ENCODE data around the gene INS.

- TF ChIP-seq, protein P1, sequence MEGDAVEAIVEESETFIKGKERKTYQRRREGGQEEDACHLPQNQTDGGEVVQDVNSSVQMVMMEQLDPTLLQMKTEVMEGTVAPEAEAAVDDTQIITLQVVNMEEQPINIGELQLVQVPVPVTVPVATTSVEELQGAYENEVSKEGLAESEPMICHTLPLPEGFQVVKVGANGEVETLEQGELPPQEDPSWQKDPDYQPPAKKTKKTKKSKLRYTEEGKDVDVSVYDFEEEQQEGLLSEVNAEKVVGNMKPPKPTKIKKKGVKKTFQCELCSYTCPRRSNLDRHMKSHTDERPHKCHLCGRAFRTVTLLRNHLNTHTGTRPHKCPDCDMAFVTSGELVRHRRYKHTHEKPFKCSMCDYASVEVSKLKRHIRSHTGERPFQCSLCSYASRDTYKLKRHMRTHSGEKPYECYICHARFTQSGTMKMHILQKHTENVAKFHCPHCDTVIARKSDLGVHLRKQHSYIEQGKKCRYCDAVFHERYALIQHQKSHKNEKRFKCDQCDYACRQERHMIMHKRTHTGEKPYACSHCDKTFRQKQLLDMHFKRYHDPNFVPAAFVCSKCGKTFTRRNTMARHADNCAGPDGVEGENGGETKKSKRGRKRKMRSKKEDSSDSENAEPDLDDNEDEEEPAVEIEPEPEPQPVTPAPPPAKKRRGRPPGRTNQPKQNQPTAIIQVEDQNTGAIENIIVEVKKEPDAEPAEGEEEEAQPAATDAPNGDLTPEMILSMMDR (conservative IDR thresholded peaks at IDR 0.05; ENCODE audit: low read depth, low read length), result peak; percentile 61
- TF ChIP-seq EZH2 (IDR thresholded peaks at IDR 0.05; ENCODE audit: borderline replicate concordance, low read depth, low read length, poor library complexity, severe bottlenecking), result no peak
These were observed 5.3 kb upstream of the INS start for GRCh38 chr11:2166091-2166851.
